OCI-LY3 (cell line): ENCODE measurements around the gene XPO5.

Experiments
- EZH2phosphoT487 ChIP-seq: fragments of 200-600 bp; shearing (Covaris generic); IDR thresholded peaks from 2 replicates; pipeline ENCODE4 v1.6.1; 2018; ENCODE audit warnings: antibody characterized with exemption, mixed run types, low read depth
- TF ChIP-seq, protein P1 (sequence below): fragments of 200-600, 300-600 bp; sonication (generic); IDR thresholded peaks from 2 replicates; pipeline ENCODE4 v1.5.1; 2014; ENCODE audit warnings: antibody characterized with exemption, low read length, low read depth

DNA sequence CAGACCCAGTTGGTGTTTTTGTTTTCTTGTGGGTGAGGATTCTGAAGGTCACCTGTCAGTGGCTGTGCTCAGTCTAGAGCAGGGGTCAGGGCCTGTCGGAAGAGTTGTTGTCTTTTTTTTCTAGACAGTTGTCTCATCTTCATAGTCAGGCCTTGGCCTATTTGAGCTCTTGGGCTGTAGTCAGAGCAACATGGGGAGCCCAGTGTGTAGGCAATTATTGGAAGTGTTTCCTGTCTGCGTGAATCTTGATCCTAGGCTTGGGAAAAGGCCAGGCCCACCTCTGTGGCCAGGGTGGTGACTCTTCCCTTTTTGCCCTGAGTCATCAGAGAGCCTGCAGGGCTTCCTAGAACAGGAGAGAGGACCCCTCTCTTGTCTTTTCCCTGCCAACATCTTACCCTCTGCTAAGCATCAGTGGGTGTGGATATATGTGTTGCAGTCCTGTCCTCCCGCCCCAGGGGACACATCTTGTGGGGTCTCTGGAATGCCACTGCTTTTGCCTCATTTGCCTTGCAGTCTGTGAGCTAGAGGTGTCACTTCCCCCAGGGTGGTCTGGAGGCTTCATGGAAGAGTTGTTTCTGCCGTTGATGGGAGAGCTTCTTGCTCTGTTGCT, 87.1 kb downstream of the XPO5 start:
- TF ChIP-seq, protein P1, sequence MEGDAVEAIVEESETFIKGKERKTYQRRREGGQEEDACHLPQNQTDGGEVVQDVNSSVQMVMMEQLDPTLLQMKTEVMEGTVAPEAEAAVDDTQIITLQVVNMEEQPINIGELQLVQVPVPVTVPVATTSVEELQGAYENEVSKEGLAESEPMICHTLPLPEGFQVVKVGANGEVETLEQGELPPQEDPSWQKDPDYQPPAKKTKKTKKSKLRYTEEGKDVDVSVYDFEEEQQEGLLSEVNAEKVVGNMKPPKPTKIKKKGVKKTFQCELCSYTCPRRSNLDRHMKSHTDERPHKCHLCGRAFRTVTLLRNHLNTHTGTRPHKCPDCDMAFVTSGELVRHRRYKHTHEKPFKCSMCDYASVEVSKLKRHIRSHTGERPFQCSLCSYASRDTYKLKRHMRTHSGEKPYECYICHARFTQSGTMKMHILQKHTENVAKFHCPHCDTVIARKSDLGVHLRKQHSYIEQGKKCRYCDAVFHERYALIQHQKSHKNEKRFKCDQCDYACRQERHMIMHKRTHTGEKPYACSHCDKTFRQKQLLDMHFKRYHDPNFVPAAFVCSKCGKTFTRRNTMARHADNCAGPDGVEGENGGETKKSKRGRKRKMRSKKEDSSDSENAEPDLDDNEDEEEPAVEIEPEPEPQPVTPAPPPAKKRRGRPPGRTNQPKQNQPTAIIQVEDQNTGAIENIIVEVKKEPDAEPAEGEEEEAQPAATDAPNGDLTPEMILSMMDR: no peak
- no peak for TF ChIP-seq EZH2phosphoT487
